HuH-7.5 (cell line): ENCODE results near the gene CHRDL1.
"Not testable (repeated sequence)": the region's sequence is repeated elsewhere in the genome, so short reads cannot be mapped to it uniquely, and the experiment has no call there.

Experiments
- DNase-seq: peaks from one replicate; pipeline ENCODE4 v3.0.0; 2011; ENCODE audit warnings: low spot score

CHRDL1 gene

GRCh38 chrX:110654280-110654679 lies 141.3 kb downstream of the CHRDL1 start:
- DNase-seq: not testable (repeated sequence)

DNA sequence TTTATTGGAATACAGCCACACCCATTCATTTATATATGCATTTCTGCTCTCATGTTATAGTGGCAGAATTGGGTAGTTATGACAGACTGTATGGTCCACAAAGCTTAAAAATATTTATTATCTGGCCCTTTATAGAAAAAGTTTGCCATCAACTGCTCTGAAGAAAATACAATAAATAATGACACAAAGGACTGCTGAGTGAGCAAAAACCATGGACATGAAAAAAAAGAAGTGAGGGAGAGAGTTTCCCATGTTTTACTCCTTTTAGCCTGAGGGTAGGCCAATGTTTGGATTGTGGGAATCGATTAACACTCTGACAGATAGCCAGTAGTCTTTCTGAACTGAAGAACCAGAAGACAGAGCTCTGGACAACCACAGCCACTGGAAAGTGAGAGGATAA lies 149.2 kb downstream of the CHRDL1 start:
- no peak for DNase-seq
